Stimulated activated CD8-positive, alpha-beta memory T cell treated with anti-CD3 and anti-CD28 coated beads, Interleukin-12 subunit alpha, Interleukin-12 subunit beta, amount 100 ng/mL, for 24 hours (primary cell): ENCODE results near the gene APBB2.

Experiments used
- DNase-seq: peaks from one replicate; pipeline ENCODE4 v3.0.0-alpha.2; 2020; ENCODE audit errors: extremely low read depth

The APBB2 gene

DNA sequence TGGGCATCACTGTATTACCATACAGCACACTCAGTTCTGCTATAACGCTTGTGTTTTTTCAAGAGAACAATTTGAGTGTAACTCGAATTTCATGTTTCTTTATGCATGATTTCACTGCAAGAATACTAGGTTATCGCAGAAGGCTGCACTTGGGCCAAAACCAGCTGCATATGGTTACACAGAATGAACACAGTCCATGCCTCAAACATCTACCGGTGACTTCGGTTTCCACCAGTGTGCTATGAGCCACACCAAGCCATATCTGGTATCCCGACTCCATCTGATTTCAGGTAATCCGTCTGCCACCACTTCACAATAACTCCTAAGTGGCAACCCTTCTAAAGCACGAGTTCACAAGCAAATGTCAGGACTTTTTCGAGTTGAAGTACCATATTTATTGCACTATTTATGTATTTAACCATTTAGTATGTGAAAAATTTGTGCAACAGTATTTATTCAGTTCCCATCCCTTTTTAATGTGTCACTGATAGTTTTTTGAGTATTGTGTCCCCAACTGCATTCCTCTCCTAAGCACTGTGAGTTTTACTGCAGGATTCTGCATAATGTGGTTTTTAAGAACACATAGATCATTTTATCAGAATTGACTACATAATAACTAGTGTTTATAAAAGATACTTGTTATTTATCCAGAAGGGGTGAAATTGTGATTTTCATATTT is 111.8 kb downstream of the APBB2 start:
- no peak for DNase-seq

DNA sequence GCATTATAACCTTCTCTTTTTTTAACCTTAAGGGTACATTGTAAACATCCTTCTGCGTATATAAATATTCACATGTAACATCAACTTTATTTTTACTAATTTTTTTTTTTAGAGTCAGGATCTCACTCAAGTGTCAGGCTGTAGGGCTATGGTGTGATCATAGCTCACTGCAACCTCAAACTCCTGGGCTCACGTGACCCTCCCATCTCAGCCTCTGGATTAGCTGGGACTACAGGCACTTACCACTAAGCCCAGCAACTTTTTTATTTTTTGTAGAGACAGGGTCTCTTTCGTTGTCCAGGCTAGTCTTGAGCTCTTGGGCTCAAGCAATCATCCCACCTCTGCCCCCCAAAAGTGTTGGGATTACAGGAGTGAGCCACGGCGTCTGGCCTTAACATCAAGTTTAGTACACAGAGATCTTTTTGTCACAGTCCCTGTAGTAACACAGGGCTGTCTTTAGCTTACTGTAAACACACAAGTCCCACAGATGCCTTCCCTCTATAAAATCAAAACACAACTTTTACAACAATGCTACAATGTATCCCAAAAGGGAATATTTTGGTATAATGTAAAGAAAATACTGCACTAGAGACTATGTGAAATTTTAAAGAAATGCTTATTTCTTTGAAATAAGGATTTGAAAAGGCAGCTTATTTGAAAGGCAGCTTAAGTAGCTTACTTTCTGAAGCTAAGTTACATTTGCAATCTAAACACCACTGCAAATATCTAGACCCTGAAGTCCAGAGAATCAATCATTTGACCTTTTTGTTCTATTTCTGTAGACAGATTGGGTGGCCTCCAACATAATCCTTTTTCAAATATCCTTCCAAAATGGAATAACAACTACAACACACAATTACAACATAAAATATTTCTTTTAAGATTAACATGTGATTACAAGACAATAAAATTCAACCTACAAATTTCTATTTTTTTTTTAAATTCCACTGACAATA is 116.0 kb downstream of the APBB2 start:
- DNase-seq, result no peak

DNA sequence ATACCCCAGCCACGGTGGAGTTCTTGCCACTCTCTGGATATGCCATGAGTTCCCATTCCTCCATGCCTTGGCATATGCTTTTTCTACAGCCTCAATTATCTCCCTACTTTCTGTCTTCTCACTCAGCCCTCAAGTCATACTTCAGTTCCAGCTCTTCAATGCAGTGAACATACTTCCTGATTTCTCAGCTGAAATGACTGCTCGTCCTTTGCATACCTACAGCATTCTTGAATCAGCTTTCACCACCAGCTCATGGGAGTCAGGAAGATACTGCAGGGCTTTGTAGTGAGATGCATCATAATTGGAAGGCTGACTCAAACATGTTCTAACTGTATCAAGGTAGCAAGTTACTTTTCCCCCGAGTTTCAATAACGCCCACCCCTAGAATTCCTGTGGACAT is 118.4 kb downstream of the APBB2 start:
- DNase-seq, result no peak

DNA sequence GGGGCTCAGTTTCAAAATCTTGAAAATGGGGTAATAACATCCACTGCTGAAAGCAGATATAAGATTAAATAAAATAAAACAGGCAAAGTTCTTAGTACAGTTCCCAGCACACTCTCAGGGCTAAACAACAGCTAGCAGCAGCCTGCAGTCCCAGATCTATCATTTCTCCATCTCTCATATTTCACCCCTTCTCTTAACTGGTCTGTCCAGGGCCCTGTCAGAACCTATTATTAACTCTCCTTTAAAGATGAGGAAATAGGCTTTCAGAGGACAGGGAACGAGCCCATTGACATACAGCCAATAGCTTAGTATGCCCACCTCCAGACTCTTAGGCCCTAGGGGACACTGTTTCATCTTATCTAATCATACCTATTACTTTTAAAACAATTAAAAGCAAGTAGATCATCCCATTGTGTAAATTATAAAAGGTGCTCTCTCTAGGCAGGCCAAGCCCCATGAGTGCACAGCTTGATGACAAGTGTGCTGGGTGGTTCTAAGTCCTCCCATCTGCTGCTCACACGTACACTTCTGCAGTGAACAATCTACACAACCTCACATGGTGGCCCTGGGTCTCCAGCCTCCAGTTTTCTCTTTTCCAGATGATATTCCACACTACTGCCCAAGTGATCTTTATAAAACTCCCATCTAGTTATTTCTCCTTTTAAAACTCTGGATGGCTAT is 119.0 kb downstream of the APBB2 start:
- no peak for DNase-seq

DNA sequence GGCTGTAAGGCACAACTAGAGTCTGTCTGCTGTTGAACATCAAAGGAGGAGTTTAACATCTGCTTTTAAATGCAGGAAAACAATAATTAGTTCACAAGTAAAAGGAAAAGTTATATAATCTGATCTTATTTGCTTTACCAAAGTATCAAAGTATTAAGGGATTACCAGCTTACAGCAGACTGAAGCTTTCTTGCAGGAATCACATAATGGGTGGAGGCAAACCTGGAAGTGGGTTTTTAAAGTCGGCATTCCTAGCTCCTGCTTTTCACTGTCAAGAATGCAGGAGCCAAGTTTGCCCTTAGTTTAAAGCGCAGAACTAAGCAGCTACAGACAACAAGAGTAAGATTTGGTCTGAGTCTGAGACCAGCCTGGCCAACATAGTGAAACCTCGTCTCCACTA is 122.2 kb downstream of the APBB2 start:
- DNase-seq, result no peak

DNA sequence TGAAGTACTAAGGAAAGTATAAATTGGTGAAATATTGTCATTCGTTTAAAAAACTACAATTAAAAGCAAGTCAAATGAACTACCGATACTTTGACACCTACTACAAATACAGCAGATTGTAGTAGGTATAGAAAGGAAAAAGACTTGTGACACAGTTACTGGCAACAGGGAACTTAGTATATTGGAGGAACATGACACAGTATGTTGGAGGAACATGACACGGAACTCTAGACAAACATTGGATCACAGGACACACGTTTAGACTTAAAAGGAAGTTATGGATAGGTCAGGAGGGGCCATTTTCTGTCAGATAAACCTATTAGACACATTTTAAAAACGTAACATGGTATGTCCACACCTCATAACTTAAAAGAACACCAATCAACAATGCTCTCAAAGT is 132.5 kb downstream of the APBB2 start:
- DNase-seq, result no peak

DNA sequence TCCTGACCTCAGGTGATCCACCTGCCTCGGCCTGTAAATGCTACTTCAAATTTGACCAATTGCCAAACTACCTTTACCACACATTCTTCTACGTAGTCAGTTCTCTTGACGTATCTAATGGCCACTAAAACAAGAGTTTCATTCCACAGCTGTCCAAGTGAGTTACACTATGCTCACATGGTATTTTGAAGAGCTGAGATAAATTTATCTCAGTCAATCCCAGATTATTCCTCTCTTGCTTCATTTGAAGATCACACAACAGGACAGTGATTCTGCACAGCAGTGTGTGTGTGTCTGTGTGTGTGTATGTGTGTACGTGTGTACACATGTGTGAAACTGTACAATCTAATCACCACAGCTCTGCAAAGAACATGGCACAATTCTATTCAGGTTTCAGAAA is 133.4 kb downstream of the APBB2 start:
- no peak for DNase-seq

DNA sequence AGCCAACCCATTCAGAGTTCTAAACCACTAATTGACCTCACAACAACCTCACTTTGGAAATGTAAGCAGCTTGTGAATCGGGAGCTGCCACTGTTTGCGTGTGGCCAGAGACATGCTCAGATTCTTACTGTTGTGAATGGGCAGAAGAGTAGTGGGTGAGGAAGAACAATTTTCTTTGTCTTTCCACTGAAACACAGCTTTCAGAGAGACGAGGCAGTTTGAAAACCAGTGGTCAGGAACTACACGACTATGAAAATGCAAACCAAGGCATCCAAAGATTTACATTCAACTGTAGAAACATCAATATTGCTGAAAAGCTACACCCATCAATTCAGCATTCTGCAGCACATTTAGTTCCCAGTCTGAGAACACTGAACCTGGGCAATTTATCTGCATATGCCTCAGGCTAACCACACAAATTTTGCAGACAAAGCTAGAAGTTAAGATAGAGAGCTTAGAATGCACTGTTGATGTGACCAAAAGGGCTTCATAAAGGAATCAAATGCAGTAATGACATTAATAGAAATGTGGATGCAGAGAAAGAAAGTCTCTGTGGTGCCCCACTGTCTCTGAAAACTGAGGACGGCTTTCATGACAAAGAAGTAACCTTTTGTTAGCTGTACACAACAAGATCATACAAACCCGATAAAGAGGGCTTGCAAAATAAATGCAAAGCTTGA is 134.3 kb downstream of the APBB2 start:
- DNase-seq, result no peak

DNA sequence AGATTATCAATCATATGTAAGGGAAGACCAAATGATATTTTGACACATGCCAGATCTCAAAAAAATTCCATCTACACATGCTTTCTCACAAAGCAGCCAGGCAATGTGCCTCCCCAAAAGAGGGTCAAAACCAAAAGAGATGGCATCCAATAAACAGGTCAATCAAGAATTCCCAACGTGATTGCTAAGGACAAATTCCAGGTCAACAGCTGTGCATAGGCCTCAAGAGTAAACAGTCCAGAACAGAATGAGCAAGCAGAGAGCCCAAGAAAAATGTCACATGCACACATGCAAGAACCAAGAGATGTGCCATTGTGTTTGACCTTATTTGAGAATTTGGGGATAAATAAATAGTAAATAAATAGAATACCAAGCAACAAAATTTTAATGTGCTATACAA is 136.7 kb downstream of the APBB2 start:
- DNase-seq, result no peak

DNA sequence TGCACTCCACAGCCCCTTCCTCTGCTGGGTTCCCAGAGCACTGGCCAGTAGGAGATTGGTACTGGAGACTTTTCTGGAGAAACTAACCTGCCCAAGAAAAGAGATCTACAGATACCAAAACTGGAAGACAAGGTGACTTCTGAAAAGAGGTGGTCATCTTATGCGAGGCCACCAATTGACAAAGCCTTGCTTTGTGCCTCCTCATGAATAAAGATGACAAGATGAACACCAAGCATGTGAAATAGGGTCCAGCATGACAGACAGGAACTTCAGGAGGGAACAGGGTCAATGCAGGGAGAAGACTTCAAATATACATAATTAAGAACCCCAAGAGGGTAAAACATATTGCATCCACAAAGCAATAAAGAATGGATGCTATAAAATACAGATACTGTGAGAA is 137.9 kb downstream of the APBB2 start:
- no peak for DNase-seq

DNA sequence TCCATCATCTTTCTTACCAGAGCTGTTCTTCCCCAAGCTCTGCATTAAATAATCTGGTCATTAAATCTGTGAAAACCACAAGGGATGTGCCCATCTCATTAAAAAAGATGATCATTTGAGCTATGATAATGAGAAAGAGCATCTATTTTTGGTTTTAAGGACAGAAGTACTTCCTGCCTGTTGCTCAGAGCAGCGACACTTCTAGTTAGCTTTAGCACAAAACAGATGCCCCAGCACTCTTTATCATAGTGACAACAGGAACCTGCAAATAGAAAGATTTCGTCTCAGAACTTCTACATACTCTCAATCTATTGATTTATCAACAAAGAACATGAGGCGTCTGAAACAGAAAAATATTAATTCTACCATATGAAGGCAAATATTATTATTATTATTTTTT is 140.1 kb downstream of the APBB2 start:
- no peak for DNase-seq

DNA sequence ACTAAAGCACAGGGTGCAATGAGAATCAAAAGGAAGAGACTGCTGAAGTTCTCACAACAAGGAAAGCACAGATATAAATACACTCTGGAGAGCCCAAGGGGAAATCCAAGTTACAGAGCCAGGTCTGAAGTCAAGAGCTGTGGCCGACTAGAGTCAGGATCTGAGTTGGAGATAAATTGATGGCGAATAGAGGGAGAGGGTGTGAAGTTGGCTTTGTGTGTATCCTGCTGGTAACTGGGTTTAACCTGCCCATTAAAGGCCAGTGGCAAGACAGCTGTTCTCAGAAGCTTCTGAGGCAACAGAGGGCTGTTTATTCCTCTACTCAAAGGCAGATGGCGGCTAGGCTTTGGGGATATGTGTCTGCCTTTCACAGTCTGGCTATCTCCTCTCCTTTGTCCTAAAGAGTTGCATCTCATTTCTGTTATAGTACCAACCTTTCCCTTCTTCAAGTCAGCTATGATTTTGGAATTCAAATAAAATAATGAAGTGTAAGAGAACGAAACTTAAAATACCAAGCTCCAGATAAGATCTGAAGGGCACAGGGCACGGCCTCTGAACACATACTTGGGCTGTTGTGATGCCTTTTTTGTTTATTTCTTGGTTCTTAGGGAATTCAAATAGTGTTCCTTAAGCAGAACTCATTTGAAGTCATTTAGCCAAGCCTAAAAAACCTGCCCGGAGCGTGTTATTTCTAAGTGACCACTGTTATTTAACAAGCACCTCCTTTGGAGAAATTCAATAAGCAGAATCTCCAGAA is 142.1 kb downstream of the APBB2 start:
- no peak for DNase-seq

DNA sequence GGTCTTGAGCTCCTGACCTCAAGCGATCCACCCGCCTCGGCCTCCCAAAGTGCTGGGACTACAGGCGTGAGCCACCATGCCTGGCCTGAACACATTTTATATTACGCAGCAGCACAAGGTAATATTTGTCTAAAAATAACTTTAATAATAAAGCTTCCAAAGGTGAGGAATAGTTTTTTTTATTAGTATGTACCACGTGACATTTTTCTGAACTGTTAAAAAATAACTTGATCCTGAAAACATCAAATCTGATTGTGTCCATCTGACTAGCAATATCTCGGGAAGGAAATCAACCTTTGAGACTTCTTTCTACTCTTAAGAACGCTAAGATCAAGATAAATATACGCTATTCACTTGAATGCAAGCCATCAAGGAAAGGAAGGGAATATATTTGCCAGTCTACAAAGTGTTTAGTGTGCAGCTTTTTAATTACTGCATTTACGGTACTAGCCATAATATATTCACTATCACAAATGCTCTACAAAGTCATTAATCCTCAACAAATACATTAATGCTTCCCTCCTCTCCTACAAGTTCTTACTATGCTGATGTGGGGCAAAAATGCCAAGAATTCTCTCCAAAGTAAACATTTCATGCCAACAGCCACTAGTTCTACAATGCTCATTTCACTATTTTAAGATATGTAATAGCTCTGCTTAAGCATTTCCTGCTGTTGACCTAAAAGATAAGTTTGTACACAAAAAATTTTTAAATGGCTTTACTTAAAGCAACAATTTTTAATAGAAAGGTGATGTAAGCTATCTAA is 143.6 kb downstream of the APBB2 start:
- no peak for DNase-seq

DNA sequence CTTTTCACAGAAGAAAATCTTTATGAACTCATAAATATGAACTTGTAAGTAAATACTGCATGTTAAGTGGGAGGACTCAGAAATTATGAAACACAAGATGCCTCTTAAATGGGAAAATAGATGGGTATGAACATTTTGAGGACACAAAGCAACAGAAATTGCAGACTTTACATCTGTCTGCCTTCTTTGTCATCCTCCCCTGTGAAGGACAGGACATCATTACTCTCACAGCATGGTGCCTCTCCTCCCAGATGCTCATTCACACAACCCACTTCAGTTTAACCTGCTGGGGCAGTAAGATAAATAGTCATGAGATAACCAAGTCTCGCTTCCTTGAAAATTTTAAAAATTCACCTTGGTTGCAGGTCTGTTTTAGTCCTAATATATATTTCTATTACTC is 144.5 kb downstream of the APBB2 start:
- no peak for DNase-seq

DNA sequence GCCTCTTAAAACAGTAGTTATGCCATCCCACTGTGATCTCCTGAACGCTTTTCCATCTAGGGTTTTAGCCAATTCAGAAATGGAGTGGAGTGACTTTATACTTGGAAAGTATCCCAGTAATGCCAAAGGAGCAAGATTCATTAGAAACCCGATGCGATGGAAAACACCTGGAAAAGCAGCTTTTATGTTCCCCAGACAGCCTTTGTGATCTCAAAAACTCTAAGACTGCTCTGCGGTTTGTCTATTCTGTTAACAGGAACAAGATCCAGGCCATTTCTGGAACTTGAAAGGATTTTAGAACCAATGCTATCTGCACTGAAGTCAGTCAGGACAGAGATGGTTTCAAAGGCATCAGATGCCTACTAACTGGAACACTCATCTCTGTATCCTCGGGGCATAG is 145.1 kb downstream of the APBB2 start:
- DNase-seq, result no peak

DNA sequence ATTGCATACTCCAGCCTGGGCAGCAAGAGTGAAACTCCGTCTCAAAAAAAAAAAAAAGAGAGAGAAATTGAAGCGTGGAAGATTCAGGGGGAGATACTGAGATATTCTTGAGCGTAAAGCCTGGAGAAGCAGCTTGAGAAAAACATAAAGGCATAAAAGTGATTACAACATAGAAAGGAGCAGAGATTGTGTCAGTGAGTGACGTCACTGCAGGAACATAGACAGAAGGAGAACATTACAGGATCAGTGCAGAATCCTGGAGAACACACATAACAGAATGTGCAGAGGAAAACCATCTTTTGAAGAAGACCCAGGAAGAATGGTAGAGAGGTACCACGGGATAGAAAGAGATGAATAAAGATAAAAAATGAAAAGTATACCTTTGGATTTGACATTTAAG is 147.0 kb downstream of the APBB2 start:
- no peak for DNase-seq

DNA sequence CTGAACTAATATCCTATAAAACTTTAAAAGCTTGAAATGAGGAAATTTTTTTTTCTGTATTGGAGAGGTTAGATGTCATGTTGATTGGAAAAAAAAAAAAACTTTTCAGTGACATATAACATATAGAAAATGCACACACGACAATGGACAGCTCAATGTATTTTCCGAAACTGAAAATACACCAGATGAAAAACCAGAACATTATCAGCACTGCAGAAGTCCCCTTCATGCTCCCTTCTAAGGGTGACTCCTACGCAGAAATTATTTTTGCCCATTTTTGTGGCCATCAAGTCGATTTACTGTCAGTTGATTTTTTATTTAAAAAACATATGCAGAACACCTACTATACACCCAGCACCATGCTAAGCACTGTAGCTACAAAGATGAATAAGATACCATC is 148.3 kb downstream of the APBB2 start:
- no peak for DNase-seq

DNA sequence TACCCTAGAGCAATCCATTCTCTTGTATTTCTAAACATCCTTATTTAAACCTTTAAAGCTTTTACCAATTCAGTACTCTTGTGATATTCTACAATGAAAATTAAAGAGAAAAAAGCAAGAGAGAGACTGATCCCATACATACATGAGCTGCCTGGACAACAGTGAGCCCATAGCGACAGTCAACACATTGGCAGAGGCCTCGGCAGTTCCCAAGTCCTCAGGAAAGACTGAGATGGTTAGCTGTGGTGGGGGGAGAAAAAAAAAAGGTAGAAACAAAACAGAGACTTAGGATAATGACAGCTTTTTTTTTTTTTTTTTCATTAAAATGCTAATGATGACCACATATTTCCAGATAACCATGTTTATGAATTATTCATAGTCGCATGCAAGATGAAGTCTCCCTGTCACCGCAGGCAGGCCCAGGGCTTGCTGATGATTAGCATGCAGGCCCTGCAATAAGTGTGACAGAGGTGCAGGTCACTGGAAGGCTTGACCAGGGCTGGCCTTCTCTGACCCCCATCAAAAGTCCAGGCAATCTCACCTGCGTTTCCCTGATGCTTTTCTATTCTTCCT is 148.8 kb downstream of the APBB2 start:
- no peak for DNase-seq

DNA sequence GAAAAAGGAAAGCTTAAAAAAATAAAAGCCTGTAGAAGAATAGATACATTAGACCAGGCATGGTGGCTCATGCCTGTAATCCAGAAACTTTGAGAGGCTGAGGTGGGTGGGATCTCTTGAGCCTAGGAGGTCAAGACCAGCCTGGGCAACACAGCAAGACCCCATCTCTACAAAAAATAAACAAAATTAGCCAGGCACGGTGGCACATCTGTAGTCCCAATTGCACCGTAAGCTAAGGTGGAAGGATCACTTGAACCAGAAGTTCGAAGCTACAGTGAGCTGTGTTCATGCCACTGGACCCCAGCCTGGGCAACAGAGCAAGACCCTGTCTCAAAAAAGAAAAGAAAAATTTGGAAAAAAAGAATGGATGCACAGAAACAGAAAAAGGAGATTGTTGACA is 149.4 kb downstream of the APBB2 start:
- DNase-seq, result no peak

DNA sequence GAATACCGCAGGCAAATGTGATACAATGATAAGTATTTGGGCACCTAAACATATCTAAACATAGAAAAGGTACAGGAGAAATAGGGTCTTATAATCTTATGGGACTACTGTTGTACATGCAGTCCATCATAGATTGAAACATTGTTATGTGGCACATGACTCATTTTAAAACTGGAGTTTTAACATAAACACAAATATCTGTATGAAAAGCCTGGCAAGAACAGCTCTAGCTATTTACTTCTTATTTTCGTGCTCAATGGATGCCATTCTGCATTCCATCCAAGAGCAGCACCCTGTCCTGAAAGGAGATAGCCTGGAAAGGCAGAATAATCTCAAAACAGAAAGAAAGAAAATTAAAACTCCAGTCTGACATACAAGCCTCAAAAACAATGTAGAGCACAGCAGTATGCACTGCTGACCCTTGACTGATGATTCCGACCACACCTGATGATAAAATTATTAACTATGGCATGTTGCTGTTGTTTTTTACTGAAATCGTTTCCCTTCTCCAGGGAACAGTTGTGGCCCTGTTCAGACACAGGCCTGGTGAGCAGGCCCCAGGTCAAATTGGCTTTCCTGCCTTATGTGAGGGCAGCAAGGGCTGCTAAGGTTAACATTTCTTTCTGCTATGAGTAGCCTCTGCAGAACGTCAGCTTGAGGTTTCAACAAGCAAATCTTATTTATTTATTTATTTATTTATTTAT is 152.7 kb downstream of the APBB2 start:
- DNase-seq, result no peak
